Colonic mucosa (tissue), 4 donors: ENCODE measurements around the gene ZNF248. TPM values are rescaled to one million over a fixed set of nuclear protein-coding genes. Genes with fewer than 3 reads are reported as not detected.

ENCODE experiments used
- DNase-seq: peaks from one replicate; pipeline ENCODE4 v3.0.0-alpha.2; 2020
- H3K27ac ChIP-seq: fragments of 200-600 bp; one replicate; pipeline ENCODE4 v1.8.0; 2021
- H3K27me3 ChIP-seq: fragments of 200-600 bp; one replicate; pipeline ENCODE4 v1.8.0; 2021
- H3K36me3 ChIP-seq: fragments of 200-600 bp; one replicate; pipeline ENCODE4 v1.8.0; 2021
- H3K4me1 ChIP-seq: fragments of 200-600 bp; one replicate; pipeline ENCODE4 v1.8.0; 2021; ENCODE audit warnings: mild to moderate bottlenecking
- H3K4me3 ChIP-seq: fragments of 200-600 bp; one replicate; pipeline ENCODE4 v1.8.0; 2021
- H3K9ac ChIP-seq, 2 donors: one replicate each; pipeline ENCODE4 v1.7.0; 2013; ENCODE audit warnings: control low read depth in 2 of 2, low read depth in 2 of 2, low read length in 2 of 2
- H3K9me3 ChIP-seq: fragments of 200-600 bp; one replicate; pipeline ENCODE4 v1.8.0; 2021
- CTCF ChIP-seq: fragments of 200-600 bp; IDR thresholded peaks from one replicate; pipeline ENCODE4 v1.8.0; 2022; ENCODE audit warnings: antibody characterized with exemption, mild to moderate bottlenecking
- intact Hi-C: fragments of 100-400 bp; cut with DNase I; formaldehyde crosslinking; loops from one replicate; pipeline ENCODE4 v1.14.1; 2022
- total RNA-seq, 2 donors: library from RNA; stranded (reverse); fragmentation: NEBNext Ultra II Directional in 1 of 2; extraction: Animal tissue kit (Norgen Biotek cat#: 25700) in 1 of 2; gene quantifications; one replicate each; pipeline ENCODE4 v1.2.1, GENCODE V29; 2021
- donor health status: healthy.
- donor health status: DM: no; HTN: no; CAD: no.
- donor health status: DM: no; HTN: no; CAD: no.

Gene ZNF248
- total RNA-seq, 2 donors from 2014 or later: 7.5 to 8.2 TPM

- DNase-seq: no peak
- Histone ChIP-seq H3K27ac (no peak overlapping the region), H3K9me3 (no peaks in the 10 kb centered on the region), H3K4me3 (no peak overlapping the region), H3K4me1 (no peaks in the 10 kb centered on the region), H3K27me3 (no peaks in the 10 kb centered on the region), H3K9ac (no peak overlapping the region), H3K36me3 (no peaks in the 10 kb centered on the region)
- no peak for TF ChIP-seq CTCF
- intact Hi-C loops: no loop called here
Observed at GRCh38 chr10:37736120-37736519, 121.3 kb downstream of the ZNF248 start.

- intact Hi-C loops: no loop called here
- no peak for DNase-seq
- H3K27me3 ChIP-seq: no peaks in the 10 kb centered on the region
- H3K4me1 ChIP-seq: no peaks in the 10 kb centered on the region
- no peaks in the 10 kb centered on the region for H3K36me3 ChIP-seq
- H3K27ac ChIP-seq: no peak overlapping the region
- H3K9ac ChIP-seq: no peak overlapping the region
- no peaks in the 10 kb centered on the region for H3K9me3 ChIP-seq
- no peak overlapping the region for H3K4me3 ChIP-seq
- TF ChIP-seq CTCF: no peak
Observed at GRCh38 chr10:37734971-37735370, 122.4 kb downstream of the ZNF248 start.

Other genes starting within 250 kb of the ZNF248 start
- 1 to 10 TPM; 1.5 to 4.2 TPM for gene ZNF25, start 119.0 kb upstream of the ZNF248 start, total RNA-seq
- gene ZNF33A, start 153.1 kb upstream of the ZNF248 start, total RNA-seq: 10 to 100 TPM; 30.4 to 32.8 TPM
- 1 to 10 TPM; 8.3 to 9.1 TPM for gene ZNF37A, start 236.7 kb upstream of the ZNF248 start, total RNA-seq